GM18867 (cell line): ENCODE results near the gene APLP2.
"Not testable (repeated sequence)": the region's sequence is repeated elsewhere in the genome, so short reads cannot be mapped to it uniquely, and the experiment has no call there.

Experiments
- ATAC-seq: cut with Tn5 transposase; IDR thresholded peaks from one replicate; pipeline ENCODE4 v1.9.1; 2021; ENCODE audit warnings: mild to moderate bottlenecking, moderate library complexity; ENCODE audit not compliant: unreplicated experiment

Gene APLP2

DNA sequence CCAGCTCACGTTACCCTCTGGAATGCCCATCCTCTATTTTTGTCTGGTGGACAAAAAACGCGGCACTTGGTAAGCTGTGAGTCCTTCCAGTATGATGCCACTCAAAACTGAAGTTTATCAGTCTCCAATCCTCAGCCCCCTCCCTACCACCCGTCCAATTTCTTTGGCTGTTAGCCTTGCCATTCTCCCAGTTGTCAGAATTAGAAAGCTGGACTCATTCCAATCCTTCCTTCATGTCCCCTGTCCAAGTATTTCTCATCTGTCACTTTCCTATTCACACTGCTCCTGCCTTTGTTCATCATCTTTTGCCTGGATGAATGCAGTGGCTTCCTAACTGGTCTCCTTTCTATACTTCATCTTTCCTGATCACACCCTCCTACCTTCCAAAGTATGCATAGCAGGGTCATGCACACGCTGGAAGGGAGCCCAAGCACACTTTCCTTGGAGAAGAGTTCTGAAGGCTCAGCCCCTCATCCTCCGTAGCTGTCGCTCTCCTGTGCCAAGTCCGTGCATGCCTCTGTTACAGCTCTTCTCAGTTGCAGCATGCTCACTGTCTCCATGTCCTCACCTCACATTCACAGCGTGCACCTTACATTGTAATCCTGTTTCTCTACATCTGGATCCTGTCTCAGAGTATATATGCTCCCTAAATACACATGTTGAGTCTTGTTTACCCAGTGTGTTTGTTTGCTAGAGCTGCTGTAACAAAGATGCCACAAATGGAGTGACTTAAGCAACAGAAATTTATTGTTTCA lies 19.4 kb downstream of the APLP2 start:
- ATAC-seq: no peak

DNA sequence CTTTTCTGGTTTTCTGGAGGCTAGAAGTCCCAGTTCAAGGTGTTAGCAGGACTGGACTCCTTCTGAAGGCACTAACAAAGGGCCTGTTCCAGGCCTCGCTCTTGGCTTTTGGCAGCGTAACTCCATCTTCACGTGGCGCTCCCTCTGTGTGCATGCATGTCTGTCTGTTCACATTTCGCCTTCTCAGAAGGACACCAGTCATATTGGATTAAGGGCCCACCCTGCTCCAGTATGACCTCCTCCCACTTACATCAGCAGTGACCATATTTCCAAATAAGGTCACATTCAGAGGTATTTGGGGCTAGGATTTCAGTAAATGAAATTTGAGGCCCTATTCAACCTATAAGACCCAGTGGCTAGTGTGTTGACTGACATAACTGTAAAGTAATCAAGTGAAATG lies 20.0 kb downstream of the APLP2 start:
- no peak for ATAC-seq

DNA sequence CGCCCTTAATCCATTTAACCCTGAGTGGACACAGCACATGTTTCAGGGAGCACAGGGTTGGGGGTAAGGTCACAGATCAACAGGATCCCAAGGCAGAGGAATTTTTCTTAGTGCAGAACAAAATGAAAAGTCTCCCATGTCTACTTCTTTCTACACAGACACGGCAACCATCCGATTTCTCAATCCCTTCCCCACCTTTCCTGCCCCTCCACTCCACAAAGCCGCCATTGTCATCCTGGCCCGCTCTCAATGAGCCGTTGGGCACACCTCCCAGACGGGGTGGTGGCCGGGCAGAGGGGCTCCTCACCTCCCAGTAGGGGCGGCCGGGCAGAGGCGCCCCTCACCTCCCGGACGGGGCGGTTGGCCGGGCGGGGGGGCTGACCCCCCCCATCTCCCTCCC lies 20.8 kb downstream of the APLP2 start:
- ATAC-seq: not testable (repeated sequence)

DNA sequence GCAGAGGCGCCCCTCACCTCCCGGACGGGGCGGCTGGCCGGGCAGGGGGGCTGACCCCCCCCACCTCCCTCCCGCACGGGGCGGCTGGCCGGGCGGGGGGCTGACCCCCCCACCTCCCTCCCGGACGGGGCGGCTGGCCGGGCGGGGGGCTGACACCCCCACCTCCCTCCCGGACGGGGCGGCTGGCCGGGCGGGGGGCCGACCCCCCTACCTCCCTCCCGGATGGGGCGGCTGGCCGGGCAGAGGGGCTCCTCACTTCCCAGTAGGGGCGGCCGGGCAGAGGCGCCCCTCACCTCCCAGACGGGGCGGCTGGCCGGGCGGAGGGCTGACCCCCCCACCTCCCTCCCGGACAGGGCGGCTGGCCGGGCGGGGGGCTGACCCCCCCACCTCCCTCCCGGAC lies 21.5 kb downstream of the APLP2 start:
- ATAC-seq: not testable (repeated sequence)

DNA sequence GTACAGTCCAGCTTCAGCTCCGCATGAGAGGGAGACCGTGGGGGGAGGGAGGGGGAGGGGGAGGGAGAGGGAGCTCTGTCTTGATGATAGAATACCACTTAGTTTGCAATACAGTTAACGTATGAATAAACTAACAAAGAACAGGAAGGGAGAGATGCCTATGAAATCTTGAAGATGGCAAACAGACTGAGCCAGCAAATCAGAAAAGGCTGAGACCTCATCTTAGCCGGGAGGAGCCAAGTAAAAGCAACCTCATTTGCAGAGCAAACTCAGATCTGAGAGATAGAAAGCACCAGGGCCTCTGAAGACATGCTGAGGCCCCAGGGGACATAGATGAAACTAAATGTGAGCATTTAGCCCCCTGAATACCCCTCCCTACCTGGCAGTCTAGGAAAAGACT lies 23.0 kb downstream of the APLP2 start:
- no peak for ATAC-seq

DNA sequence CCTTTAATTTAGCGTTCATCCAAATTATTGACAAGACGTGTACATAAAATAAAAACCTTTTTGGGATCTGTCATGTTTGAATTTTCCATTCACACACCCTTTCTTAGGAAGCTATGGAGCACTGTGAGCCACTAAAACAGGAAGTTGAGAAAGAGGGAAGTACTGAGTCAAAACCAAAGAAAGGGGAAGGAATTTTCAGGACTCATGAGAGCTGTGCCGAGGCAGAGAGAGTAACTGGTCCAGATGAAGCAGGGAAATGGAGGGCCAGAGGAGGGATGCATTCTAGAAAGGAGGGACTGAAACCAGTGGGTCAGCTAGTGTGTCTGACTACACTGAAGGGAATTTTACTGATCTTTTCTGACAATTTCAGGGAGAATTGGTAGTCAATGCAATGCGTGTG lies 24.9 kb downstream of the APLP2 start:
- no peak for ATAC-seq

DNA sequence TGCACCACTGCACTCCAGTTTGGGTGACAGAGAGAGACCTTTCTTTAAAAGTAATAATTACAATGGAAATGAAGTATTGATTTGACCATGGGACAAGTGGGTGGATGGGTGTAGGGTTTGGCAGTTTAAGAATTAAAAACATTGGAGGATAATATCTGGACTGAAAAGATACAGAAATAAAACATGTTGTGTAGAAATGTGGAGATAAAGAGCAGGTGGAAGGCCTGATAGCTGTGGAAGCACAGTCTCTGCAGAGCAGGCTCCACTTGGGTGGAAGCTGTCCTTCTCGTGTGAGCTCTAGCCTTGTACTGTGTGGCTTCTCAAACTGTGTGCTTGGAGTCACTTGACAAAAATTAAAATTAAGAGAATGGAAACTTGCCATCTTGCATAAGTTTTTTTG lies 25.6 kb downstream of the APLP2 start:
- no peak for ATAC-seq

DNA sequence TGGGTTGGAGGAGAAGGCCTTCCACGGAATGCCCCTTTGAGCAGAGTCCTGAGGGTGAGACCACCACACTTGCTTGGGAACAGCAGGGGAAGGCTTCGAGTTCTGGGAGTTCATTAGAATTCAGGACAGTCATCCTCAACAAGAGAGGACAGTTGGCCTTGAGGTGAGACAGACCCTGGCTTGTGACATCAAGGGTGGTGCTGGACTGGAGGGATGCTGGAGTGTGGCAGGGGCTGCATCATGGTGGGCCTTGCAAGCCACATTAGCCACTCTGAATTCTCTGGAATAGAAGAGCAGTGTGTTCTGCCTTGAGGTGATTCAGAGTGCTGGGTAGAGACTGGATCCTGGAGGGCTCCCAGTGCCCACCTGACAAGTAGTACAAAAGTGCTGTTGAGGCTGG lies 26.3 kb downstream of the APLP2 start:
- ATAC-seq: no peak

DNA sequence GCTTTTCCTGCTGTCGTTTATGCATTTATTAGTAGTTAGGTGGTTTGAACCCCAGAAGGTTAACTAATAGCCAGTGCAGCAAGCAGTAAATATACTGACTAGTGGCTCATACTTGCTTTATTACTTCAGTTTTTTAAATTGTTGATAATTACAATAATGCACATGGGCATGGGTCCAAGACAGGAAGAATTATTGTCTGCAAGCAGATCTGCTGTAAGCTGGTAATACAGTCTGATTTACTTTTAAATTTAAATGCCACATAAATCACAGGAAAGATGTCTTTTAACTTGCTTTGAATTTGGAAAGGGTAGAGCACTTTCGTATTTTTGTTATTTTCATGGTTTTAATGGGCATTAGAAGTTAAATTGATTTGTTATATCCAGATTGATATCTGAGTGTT lies 27.1 kb downstream of the APLP2 start:
- no peak for ATAC-seq

DNA sequence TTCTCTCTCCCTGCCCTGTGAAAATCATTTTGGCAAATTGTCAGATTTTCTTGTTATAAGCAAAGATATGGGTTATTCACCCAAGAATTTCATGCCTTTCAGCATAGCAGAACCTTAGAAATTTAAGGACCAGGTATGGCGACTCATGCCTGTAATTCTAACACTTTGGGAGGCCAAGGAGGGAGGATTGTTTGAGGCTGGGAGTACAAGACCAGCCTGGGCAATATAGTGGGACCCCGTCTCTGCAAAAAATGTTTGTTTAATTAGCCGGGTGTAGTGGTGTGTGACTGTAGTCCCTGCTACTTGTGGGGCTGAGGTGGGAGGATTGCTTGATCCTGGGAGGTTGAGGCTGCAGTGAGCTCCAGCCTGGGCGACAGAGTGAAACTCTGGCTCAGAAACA lies 27.6 kb downstream of the APLP2 start:
- ATAC-seq: no peak

DNA sequence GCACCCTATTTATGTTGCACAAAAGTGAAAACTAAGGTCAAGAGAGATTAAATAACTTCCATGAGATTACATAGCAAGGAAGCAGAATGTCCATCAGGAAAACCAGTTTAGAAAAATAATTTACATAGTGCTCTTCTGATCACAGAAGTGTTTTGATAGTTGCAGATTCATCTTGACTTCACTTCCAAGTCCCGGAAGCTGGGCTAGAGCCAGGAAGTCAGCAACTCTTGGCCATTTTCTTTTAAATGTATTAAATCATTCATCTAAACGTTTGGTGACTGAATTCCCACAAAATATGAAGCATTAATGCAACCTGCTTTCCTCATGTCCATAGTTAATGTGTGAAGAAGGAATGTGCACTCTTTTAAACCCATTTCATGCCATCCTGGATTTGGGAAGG lies 29.7 kb downstream of the APLP2 start:
- no peak for ATAC-seq

DNA sequence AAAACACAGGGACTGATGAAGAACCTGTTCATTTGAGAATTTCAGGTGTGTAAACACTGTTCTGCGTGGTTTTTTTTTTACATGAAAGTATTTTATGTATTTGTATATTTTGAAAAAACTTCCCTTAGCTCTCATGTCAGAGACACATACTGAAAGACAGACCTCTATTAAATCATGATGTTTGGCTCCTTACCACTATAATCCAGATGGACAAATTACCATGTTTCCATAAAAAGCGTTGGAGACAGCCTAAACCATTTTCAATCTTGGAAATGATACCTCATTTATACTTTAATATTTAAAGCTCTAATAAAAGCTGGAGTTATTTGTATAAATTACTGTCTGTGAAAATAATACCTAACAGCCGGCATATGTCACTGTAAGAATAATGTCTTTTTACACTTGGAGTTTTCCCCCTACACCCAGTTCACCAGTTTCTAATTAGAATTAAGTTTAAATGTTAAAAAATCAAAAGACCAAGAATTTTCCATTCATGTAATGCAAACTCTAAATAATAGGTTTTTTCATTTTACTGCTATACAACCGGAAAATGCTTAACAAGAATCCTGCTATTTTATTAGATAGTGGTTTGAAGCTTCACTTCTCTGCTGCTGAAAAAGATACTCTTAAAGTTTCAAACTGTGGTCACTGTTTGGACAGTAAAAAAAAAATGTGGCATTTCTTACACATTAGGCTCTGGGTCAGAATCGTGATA lies 30.8 kb downstream of the APLP2 start:
- no peak for ATAC-seq

DNA sequence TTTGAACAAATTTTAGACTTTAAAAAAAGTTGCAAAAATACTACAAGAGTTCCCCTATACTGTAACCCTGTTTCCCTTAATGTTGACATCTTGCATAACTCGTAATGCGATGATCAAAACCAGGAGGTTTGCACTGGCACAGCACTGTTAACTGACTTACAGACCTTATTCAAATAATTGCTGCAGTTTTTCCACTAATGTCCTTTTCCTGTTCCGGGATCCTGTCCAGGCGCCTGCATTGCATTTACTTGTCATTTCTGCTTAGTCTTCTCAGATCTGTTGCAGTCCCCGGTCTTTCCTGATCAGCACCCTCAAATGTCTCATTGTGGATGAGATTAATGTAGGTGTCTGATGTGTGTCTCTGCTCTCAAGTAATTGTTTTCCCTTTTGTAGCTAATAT lies 32.0 kb downstream of the APLP2 start:
- no peak for ATAC-seq

DNA sequence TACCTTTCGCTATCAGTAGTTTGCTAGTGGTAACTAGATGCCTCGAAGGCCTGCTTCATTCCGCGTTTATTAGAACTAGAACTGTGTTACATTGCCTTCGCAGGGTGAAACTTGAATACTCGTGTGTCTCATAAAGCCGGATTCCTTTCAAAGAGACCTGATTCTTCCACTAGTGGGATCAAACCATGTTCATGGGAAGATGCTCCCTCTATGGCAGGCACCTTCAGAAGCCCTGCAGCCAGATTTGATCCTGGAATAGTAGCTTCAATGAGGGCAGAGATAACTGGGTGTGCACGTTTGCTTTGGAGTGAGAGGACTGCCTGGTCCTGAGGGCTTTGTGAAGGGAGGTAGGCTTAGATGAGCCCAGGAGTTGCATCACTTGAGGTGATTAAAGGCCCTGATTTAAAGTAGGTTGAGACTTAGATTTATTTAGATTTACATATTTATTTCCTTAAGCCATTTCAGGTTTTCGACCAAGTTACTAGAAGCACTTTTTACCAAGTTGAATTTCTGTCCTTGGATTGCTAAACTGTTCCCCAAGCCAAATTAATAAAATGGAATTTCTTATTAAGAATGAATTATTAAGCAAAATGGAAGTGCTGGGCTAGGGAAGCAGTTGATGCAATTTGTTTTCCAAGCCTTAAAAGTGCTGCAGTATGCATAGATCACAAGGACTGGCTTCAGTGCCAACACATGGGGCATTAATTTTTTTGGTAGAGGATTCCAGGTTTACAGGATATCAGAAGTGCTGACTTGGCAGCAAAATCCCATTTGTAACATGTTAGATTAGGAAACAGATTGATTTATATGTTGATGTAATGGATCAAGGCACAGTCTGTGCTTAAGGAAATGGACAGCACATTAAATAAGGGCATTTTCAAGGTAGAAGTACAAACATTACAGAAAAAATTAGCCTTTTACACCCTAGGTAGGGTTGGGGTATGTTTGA lies 32.9 kb downstream of the APLP2 start:
- ATAC-seq: no peak

DNA sequence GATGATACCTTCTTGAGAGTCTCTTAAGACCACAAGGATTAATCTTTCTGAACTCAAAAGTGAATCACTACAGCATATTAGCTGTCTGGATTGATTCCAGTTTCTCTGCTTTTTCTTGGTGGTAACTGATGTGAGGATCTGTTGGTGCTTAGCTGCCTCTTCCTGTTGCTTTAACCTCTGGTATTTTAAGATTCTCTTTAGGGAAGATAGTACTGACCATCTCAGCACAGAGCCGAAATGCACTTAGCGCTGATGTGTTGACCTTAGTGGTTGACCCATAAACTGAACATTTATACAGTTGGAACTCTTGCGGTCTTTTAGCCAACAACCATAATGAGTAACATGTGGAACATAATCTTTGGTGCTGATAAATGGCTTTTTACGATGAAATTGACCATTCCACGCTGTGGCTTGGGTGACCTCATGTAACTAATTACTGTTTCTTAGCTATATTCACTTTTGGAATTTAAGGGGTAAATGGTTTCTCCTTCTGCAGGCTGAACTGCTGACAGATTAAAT lies 33.7 kb downstream of the APLP2 start:
- ATAC-seq: no peak

DNA sequence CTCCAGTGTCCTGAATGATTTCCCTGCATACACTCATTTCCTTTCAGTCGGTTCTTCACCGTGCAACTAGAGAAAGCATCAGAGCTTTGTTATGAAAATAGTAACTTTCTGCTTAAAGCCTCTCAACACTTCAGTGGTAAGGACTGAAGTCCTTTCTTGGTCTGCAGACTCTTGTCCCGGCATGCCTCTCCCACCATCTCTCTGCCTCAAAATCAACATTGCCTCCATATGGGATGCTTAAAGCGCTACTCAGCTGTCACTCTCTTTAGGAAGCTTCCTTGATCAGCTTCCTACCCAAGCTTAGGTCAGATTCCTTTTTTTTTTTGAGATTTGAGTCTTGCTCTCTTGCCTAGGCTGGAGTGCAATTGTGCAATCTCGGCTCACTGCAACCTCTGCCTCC lies 36.7 kb downstream of the APLP2 start:
- no peak for ATAC-seq

DNA sequence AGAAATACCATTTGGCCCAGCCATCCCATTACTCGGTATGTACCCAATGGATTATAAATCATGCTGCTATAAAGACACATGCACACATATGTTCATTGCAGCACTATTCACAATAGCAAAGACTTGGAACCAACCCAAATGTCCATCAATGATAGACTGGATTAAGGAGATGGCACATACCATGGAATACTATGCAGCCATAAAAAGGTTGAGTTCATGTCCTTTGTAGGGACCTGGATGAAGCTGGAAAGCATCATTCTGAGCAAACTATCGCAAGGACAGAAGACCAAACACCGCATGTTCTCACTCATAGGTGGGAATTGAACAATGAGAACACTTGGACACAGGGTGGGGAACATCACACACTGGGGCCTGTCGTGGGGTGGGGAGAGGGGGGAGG lies 39.0 kb downstream of the APLP2 start:
- not testable (repeated sequence) for ATAC-seq

DNA sequence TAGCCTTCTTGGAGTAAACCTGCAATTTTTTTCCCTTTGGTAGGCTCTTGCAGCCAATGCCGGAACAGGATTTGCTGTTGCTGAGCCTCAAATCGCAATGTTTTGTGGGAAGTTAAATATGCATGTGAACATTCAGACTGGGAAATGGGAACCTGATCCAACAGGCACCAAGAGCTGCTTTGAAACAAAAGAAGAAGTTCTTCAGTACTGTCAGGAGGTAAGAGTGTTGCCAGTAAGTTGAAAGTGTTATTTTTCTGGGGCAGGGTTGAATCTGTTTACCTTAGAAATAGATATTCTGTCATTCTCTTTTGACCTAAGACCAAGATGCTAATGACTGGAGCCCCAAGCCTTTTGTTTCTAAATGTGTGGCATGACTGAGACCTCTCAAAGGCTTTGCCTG lies 39.7 kb downstream of the APLP2 start:
- no peak for ATAC-seq

DNA sequence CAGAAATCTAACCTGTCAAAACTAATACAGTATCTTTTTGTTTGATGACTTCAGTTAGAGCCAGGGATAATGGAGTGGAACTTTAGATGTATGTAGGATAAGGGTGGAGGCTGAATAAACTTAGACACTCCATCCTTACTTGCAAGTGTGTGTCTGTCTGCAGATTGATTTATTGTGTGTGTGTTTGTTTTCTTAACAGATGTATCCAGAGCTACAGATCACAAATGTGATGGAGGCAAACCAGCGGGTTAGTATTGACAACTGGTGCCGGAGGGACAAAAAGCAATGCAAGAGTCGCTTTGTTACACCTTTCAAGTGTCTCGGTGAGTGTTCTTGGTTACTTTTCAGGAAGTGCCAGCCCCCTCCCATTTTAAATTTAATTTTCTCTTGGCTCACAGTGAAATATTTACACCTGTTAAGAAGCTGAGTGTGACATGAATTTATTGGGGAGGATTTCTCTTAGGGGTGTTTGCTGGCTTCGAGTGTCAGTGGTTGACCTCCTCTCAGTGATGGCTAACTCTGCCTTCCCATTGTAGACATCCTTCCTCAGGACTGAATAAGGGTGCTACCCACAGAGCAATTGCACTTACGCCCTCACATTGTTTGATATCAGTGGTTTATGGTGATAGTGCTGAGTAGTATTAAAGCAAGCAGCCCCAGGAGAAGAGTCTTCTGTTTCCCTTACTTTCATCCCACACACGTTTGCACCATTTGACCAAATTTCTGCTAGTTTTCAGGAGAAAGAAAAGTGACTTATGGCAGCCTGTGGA lies 40.8 kb downstream of the APLP2 start:
- ATAC-seq: no peak

DNA sequence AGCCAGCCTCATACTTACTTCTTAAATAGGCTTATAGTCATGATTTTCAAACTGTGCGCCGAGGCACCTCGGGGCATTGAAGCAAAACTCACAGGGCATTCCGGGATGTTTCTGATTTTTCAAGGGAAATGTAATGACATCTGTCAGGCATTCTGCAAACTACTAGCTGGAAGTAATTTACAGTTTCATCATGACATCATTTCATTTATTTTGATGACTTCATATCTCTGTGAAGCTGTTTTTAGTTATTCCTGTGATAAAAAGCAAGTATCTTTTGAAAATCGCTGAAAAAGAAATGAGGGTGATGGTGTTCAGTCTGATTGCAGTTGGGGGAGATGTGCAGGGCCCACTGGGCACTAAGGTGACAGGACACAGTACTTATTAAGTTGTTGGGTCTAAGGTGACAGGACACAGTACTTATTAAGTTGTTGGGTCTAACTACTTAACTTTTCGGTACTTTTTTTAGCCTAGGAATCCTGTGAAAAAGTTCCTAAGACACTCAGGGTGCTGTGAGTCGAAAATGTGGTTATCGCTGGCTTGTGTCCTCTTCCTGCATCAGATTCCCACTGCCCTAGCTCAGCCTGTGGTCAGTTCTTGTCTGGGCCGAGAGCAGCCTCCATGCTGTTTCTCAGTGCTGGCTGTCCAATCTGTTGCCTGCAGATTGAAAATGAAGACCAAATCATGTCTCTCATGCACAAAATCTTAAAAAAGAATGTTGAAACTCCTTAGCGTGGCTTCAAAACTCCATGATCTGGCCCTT lies 42.6 kb downstream of the APLP2 start:
- ATAC-seq: no peak
